SU-DHL-6 (cell line): ENCODE results near the gene HTT.

Experiments
- CTCF ChIP-seq: fragments of 200-600 bp; sonication (generic); IDR thresholded peaks from one replicate; pipeline ENCODE4 v1.5.1; 2017; ENCODE audit warnings: antibody characterized with exemption, mild to moderate bottlenecking, low read length, moderate library complexity; ENCODE audit not compliant: insufficient read depth, poor library complexity, severe bottlenecking
- EZH2phosphoT487 ChIP-seq: fragments of 200-600 bp; sonication (generic), shearing (Covaris generic); conservative IDR thresholded peaks from 2 replicates; pipeline ENCODE4 v1.6.1; 2018; ENCODE audit warnings: mild to moderate bottlenecking, antibody characterized with exemption, low read length, moderate library complexity, mixed read lengths

DNA sequence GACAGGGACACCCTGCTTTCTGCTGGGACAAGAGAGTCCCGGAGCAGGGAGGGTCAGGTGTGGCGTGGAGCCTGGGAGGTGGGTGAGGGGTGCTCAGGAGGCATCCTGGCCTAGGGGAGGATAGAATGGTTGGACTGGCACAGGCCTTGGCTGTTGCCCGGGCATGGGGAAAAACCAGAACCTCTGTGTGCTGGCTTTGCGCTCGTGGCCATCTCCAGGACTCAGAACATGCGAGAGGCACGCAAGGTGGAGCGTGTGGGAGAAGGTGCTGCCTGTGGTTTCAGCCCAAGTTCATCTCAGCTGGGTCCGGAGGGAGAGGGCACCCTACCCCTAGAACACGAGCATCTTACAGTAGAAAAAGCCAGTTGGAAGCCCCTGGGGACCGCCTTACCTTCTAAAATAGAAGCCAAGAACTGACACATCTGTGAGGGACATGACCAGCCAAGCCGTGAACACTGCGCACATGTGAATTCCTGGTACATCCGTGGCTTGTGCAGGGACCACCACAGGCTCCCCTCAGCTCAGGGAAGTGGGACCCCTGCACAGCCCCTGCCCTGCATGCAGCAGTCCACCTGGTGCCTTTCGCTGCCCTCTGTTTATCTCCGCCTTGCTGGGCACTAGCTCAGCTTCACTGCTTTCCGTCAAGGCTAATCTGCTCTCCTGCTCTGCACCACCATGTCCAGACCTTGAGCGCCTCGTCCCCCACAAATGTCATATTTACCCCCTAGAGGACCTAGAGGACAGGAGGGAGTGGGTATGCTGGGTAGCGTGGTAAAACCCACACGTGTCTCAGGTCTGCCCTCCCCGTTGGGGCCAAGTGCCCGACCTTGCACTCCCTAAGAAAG lies 187.9 kb downstream of the HTT start:
- TF ChIP-seq CTCF (no peak), EZH2phosphoT487 (no peak)
